Karpas-422 (cell line): ENCODE results near the gene SIK1. TPM values are rescaled to one million over a fixed set of nuclear protein-coding genes. Genes with fewer than 3 reads are reported as not detected.
A peak's percentile ranks its signal among the peaks of the same experiment; 100 is the strongest.

Source experiments
- DNase-seq: peaks from one replicate; pipeline ENCODE4 v3.0.0-alpha.2; 2015
- H2AFZ ChIP-seq: fragments of 200-600 bp; sonication (generic); 2 replicates; pipeline ENCODE4 v1.6.1; 2014; ENCODE audit warnings: antibody characterized with exemption, low read length, mixed read lengths
- H3K27ac ChIP-seq: fragments of 200-600 bp; sonication (generic); 2 replicates; pipeline ENCODE4 v1.5.1; 2014; ENCODE audit warnings: mild to moderate bottlenecking, low read length, moderate library complexity
- H3K27me3 ChIP-seq: fragments of 200-600 bp; sonication (generic); 2 replicates; pipeline ENCODE4 v1.6.1; 2014; ENCODE audit warnings: low read length, mixed read lengths
- H3K36me3 ChIP-seq: fragments of 200-600 bp; sonication (generic); 2 replicates; pipeline ENCODE4 v1.6.1; 2014; ENCODE audit warnings: low read length, mixed read lengths; ENCODE audit not compliant: insufficient read depth
- H3K4me1 ChIP-seq: fragments of 200-600 bp; sonication (generic); 2 replicates; pipeline ENCODE4 v1.6.1; 2014; ENCODE audit warnings: mild to moderate bottlenecking, low read length, mixed read lengths
- H3K4me2 ChIP-seq: fragments of 200-600 bp; sonication (generic); 2 replicates; pipeline ENCODE4 v1.6.1; 2014; ENCODE audit warnings: low read length, low read depth, mild to moderate bottlenecking; ENCODE audit not compliant: poor library complexity, severe bottlenecking
- H3K4me3 ChIP-seq: fragments of 200-600 bp; sonication (generic); 2 replicates; pipeline ENCODE4 v1.5.1; 2014; ENCODE audit warnings: mild to moderate bottlenecking, antibody characterized with exemption, low read length, mixed read lengths
- H3K79me2 ChIP-seq: fragments of 200-600 bp; sonication (generic); 2 replicates; pipeline ENCODE4 v1.6.1; 2014; ENCODE audit warnings: mild to moderate bottlenecking, low read length, mixed read lengths
- H3K9ac ChIP-seq: fragments of 200-600 bp; sonication (generic); 2 replicates; pipeline ENCODE4 v1.6.0; 2014; ENCODE audit warnings: low read length
- H3K9me2 ChIP-seq: fragments of 200-600 bp; sonication (generic), shearing (Covaris generic); replicated peaks from 2 replicates; pipeline ENCODE4 v1.6.0; 2014; ENCODE audit warnings: mild to moderate bottlenecking, low read length, moderate library complexity; ENCODE audit not compliant: insufficient read depth
- H3K9me3 ChIP-seq: fragments of 300-700, 200-600 bp; sonication (generic); 2 replicates; pipeline ENCODE4 v1.6.1; 2014; ENCODE audit warnings: low read length, mixed read lengths
- H4K20me1 ChIP-seq: fragments of 200-600 bp; sonication (generic); 2 replicates; pipeline ENCODE4 v1.6.1; 2014; ENCODE audit warnings: mild to moderate bottlenecking, antibody characterized with exemption, low read length, low read depth; ENCODE audit not compliant: insufficient read depth
- total RNA-seq: library from RNA; depleted of rRNA; stranded (reverse); fragments of >200 nt; shearing (Covaris generic); gene quantifications from 2 replicates; pipeline ENCODE4 v1.2.3, GENCODE V29; 2014; ENCODE audit warnings: low replicate concordance

Gene SIK1
- total RNA-seq, 1 experiment from 2014 or later, result 2.7 TPM

GRCh38 chr21:43369124-43369523, 57.8 kb downstream of the SIK1 start:
- H4K20me1 ChIP-seq, result no peaks in the 10 kb centered on the region
- peak; percentile 59 for DNase-seq
- no peaks in the 10 kb centered on the region for H3K9me3 ChIP-seq
- no peak overlapping the region for H2AFZ ChIP-seq
- H3K79me2 ChIP-seq, result no peaks in the 10 kb centered on the region
- no peak overlapping the region for H3K9ac ChIP-seq
- peaks cover 35% of the 10 kb centered on the region for H3K4me1 ChIP-seq
- no peaks in the 10 kb centered on the region for H3K9me2 ChIP-seq
- H3K4me3 ChIP-seq, result no peak overlapping the region
- H3K4me2 ChIP-seq, result peak overlapping the region; percentile 65
- no peaks in the 10 kb centered on the region for H3K36me3 ChIP-seq
- H3K27ac ChIP-seq, result no peak overlapping the region
- H3K27me3 ChIP-seq, result no peaks in the 10 kb centered on the region

- Histone ChIP-seq H4K20me1 (no peaks in the 10 kb centered on the region), H3K4me1 (peaks cover 35% of the 10 kb centered on the region), H3K27ac (no peak overlapping the region), H2AFZ (no peak overlapping the region), H3K9me2 (no peaks in the 10 kb centered on the region), H3K79me2 (no peaks in the 10 kb centered on the region), H3K9me3 (no peaks in the 10 kb centered on the region), H3K36me3 (no peaks in the 10 kb centered on the region), H3K9ac (no peak overlapping the region), H3K4me3 (no peak overlapping the region), H3K4me2 (peak overlapping the region; percentile 65), H3K27me3 (no peaks in the 10 kb centered on the region)
- DNase-seq, result no peak
These were observed 58.2 kb downstream of the SIK1 start for GRCh38 chr21:43368685-43369084.

- no peaks in the 10 kb centered on the region for H3K27me3 ChIP-seq
- no peaks in the 10 kb centered on the region for H3K79me2 ChIP-seq
- H3K4me2 ChIP-seq, result no peak overlapping the region
- no peaks in the 10 kb centered on the region for H3K9me2 ChIP-seq
- no peak overlapping the region for H2AFZ ChIP-seq
- H3K9me3 ChIP-seq, result no peaks in the 10 kb centered on the region
- H4K20me1 ChIP-seq, result no peaks in the 10 kb centered on the region
- no peak overlapping the region for H3K4me3 ChIP-seq
- H3K9ac ChIP-seq, result no peak overlapping the region
- peaks cover 39% of the 10 kb centered on the region for H3K4me1 ChIP-seq
- H3K36me3 ChIP-seq, result no peaks in the 10 kb centered on the region
- no peak for DNase-seq
- no peak overlapping the region for H3K27ac ChIP-seq
These were observed 59.1 kb downstream of the SIK1 start for GRCh38 chr21:43367859-43368258.

- Histone ChIP-seq H3K79me2 (no peaks in the 10 kb centered on the region), H3K9me2 (no peaks in the 10 kb centered on the region), H3K4me3 (no peak overlapping the region), H3K27me3 (no peaks in the 10 kb centered on the region), H3K9me3 (no peaks in the 10 kb centered on the region), H4K20me1 (no peaks in the 10 kb centered on the region), H3K4me1 (peaks cover 44% of the 10 kb centered on the region), H3K36me3 (no peaks in the 10 kb centered on the region), H3K27ac (no peak overlapping the region), H3K9ac (no peak overlapping the region), H3K4me2 (no peak overlapping the region), H2AFZ (no peak overlapping the region)
- DNase-seq, result no peak
These were observed 59.6 kb downstream of the SIK1 start for GRCh38 chr21:43367296-43367695.

GRCh38 chr21:43366656-43367055, 60.3 kb downstream of the SIK1 start:
- H3K9me2 ChIP-seq, result no peaks in the 10 kb centered on the region
- DNase-seq, result no peak
- H3K9me3 ChIP-seq, result no peaks in the 10 kb centered on the region

GRCh38 chr21:43365611-43366426, 61.1 kb downstream of the SIK1 start:
- no peaks in the 10 kb centered on the region for H4K20me1 ChIP-seq
- H3K36me3 ChIP-seq, result no peaks in the 10 kb centered on the region
- H3K9me3 ChIP-seq, result no peaks in the 10 kb centered on the region
- DNase-seq, result no peak
- H3K27ac ChIP-seq, result no peak overlapping the region
- no peak overlapping the region for H3K4me2 ChIP-seq
- no peak overlapping the region for H3K4me3 ChIP-seq
- H3K4me1 ChIP-seq, result peaks cover 44% of the 10 kb centered on the region
- H3K9ac ChIP-seq, result no peak overlapping the region
- no peaks in the 10 kb centered on the region for H3K27me3 ChIP-seq
- no peaks in the 10 kb centered on the region for H3K79me2 ChIP-seq
- H2AFZ ChIP-seq, result no peak overlapping the region
- no peaks in the 10 kb centered on the region for H3K9me2 ChIP-seq

More at GRCh38 chr21:43366656-43367055, 60.3 kb downstream of the SIK1 start:
- H3K4me2 ChIP-seq, result no peak overlapping the region
- no peak overlapping the region for H3K9ac ChIP-seq
- no peak overlapping the region for H3K27ac ChIP-seq
- H2AFZ ChIP-seq, result no peak overlapping the region
- no peaks in the 10 kb centered on the region for H3K27me3 ChIP-seq
- no peaks in the 10 kb centered on the region for H3K79me2 ChIP-seq
- H3K4me1 ChIP-seq, result peaks cover 44% of the 10 kb centered on the region
- no peaks in the 10 kb centered on the region for H4K20me1 ChIP-seq
- no peaks in the 10 kb centered on the region for H3K36me3 ChIP-seq
- H3K4me3 ChIP-seq, result no peak overlapping the region

GRCh38 chr21:43364851-43365424, 62.0 kb downstream of the SIK1 start:
- no peak overlapping the region for H3K9ac ChIP-seq
- no peaks in the 10 kb centered on the region for H3K79me2 ChIP-seq
- DNase-seq, result no peak
- no peaks in the 10 kb centered on the region for H3K36me3 ChIP-seq
- peaks cover 44% of the 10 kb centered on the region for H3K4me1 ChIP-seq
- no peak overlapping the region for H3K4me3 ChIP-seq
- H2AFZ ChIP-seq, result no peak overlapping the region
- H3K27ac ChIP-seq, result no peak overlapping the region
- no peaks in the 10 kb centered on the region for H3K27me3 ChIP-seq
- H4K20me1 ChIP-seq, result no peaks in the 10 kb centered on the region
- H3K9me2 ChIP-seq, result no peaks in the 10 kb centered on the region
- no peaks in the 10 kb centered on the region for H3K9me3 ChIP-seq
- no peak overlapping the region for H3K4me2 ChIP-seq
